ENCODE results near the gene FRMD8. TPM values are rescaled to one million over a fixed set of nuclear protein-coding genes. Genes with fewer than 3 reads are reported as not detected.

FRMD8 gene
- total and polyA plus RNA-seq, 9 of the 15 experiments (the other 6 are each of a cell fraction or from before 2014, with no cell fraction given), result 4.5 to 54.5 (median 15.8) TPM

DNA sequence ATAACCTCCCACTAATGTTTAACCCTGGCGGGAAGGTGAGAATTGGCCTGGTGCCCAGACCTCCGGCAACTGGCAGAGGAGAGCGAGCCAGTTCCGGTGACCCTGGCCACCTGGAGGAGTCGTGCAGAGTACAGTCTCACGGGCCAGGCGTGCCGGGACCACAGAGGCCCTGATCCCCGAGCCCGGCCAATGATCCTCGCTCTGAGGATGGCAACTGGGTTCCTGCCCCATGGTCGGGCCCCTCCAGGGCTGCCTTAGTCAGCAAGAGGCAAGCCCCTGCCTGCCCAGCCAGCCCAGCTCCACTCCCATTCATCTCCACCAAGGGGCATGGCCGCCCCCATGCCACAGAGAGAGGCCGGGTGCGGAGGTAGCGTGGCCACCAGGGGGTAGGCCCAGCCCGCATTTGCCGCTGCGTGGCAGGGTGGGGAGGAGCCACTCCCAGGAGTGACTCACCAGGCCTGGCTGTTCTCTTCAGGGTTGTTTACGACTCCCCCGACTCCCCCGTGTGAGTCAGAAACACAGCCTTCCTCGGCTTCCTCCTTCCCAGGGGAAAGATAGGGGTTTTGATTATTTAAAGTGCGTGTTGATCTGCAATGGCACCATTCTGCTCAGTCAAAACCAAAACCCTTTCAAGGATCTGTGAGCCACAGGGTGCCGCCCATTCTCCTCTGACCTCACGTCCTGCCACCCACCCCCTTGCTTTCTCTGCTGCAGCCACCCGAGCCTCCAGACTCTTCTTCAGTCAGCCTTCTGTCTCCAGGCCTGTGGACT lies 4.2 kb upstream of the FRMD8 start, which contains the start of gene SLC25A45 (continued):
- TF ChIP-seq, protein P1, sequence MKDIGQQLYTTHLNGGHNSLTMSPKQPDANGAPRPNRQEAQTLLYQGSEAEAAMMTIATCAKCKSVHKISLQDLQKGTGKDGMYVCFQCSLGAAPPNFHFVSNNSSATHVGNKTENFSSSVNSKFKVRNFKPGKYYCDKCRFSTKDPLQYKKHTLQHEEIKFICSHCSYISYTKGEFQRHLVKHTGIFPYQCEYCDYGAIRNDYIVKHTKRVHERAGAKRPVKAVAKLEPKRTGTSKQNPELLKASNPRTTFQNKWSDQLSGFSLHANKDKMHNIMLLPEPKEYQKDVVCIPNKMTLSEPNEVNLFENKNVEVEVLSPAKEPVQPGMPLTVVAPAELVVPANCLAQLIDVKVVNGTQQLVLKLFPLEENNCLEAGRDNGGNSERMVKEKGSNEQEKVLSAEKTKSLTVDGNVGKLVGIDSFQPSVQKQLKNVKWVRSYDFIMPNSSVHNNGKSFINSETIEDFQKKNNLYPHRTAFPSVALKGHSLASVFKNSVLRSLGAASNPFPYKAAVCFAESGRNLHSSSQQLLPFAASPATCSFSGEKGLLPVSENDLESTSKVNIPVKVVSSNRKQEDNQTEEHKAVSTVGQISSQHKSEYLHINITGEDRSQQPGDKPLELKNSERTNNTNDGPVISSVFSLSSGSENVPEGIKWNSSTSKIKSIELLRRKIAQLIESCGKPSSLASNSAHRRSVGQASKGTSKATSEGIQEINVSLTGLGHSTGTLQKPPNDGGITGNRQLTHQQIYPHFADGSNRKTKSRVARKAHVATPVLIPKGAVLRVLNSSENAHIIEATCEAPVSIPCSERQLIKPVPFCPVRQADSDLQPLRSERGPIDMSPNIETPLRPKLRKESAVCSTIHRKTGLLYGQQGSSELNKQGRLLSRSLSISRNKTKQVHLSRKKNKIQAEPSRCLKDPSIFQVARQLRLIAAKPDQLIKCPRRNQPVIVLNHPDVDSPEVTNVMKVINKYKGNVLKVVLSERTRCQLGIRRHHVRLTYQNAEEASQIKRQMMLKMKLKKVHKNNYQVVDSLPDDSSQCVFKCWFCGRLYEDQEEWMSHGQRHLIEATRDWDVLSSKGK (CRISPR knock-in tag; IDR thresholded peaks at IDR 0.05), result no peak
- TF ChIP-seq, protein P2, sequence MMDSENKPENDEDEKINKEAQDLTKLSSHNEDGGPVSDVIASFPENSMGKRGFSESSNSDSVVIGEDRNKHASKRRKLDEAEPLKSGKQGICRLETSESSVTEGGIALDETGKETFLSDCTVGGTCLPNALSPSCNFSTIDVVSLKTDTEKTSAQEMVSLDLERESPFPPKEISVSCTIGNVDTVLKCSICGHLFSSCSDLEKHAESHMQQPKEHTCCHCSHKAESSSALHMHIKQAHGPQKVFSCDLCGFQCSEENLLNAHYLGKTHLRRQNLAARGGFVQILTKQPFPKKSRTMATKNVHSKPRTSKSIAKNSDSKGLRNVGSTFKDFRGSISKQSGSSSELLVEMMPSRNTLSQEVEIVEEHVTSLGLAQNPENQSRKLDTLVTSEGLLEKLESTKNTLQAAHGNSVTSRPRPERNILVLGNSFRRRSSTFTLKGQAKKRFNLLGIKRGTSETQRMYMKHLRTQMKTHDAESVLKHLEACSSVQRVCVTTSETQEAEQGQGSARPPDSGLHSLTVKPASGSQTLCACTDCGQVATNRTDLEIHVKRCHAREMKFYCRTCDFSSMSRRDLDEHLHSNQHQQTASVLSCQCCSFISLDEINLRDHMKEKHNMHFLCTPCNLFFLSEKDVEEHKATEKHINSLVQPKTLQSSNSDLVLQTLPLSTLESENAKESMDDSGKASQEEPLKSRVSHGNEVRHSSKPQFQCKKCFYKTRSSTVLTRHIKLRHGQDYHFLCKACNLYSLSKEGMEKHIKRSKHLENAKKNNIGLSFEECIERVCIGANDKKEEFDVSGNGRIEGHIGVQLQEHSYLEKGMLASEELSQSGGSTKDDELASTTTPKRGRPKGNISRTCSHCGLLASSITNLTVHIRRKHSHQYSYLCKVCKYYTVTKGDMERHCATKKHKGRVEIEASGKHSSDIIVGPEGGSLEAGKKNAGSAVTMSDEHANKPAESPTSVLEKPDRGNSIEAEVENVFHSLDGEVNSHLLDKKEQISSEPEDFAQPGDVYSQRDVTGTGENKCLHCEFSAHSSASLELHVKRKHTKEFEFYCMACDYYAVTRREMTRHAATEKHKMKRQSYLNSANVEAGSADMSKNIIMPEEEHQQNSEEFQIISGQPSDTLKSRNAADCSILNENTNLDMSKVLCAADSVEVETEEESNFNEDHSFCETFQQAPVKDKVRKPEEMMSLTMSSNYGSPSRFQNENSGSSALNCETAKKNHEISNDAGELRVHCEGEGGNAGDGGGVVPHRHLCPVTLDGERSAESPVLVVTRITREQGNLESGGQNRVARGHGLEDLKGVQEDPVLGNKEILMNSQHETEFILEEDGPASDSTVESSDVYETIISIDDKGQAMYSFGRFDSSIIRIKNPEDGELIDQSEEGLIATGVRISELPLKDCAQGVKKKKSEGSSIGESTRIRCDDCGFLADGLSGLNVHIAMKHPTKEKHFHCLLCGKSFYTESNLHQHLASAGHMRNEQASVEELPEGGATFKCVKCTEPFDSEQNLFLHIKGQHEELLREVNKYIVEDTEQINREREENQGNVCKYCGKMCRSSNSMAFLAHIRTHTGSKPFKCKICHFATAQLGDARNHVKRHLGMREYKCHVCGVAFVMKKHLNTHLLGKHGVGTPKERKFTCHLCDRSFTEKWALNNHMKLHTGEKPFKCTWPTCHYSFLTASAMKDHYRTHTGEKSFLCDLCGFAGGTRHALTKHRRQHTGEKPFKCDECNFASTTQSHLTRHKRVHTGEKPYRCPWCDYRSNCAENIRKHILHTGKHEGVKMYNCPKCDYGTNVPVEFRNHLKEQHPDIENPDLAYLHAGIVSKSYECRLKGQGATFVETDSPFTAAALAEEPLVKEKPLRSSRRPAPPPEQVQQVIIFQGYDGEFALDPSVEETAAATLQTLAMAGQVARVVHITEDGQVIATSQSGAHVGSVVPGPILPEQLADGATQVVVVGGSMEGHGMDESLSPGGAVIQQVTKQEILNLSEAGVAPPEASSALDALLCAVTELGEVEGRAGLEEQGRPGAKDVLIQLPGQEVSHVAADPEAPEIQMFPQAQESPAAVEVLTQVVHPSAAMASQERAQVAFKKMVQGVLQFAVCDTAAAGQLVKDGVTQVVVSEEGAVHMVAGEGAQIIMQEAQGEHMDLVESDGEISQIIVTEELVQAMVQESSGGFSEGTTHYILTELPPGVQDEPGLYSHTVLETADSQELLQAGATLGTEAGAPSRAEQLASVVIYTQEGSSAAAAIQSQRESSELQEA (IDR thresholded peaks at IDR 0.05; ENCODE audit: low read depth), result no peak

Measured in K562 (cell line).